GM23338 (cell line): ENCODE results near the gene NPDC1. TPM values are rescaled to one million over a fixed set of nuclear protein-coding genes. Genes with fewer than 3 reads are reported as not detected.

Experiments
- CREB1 ChIP-seq: fragments of 250-450 bp; sonication (Bioruptor Pico); IDR thresholded peaks from 2 replicates; pipeline ENCODE4 v1.5.0; 2020; ENCODE audit warnings: low read depth, mild to moderate bottlenecking, moderate library complexity
- EZH2 ChIP-seq: fragments of 200-600 bp; sonication (generic); IDR thresholded peaks from one replicate; pipeline ENCODE4 v1.8.0; 2017; ENCODE audit warnings: antibody characterized with exemption, mild to moderate bottlenecking, low read depth; ENCODE audit not compliant: unreplicated experiment
- JUNB ChIP-seq: IDR thresholded peaks from one replicate; pipeline ENCODE4 v1.6.1; 2016; ENCODE audit warnings: antibody characterized with exemption; ENCODE audit not compliant: unreplicated experiment
- POLR2AphosphoS5 ChIP-seq: IDR thresholded peaks from 2 replicates; pipeline ENCODE4 v1.6.1; 2016; ENCODE audit warnings: antibody characterized with exemption, low read depth
- ZNF114 ChIP-seq: fragments of 250-450 bp; sonication (Bioruptor Pico); IDR thresholded peaks from 2 replicates; pipeline ENCODE4 v1.5.0; 2020; ENCODE audit warnings: mild to moderate bottlenecking, moderate library complexity
- polyA plus RNA-seq: library from polyadenylated mRNA; unstranded; fragments of >200 nt; fragmentation: Nextera tagmentation; extraction: Ambion mirVana; gene quantifications from 2 replicates; pipeline ENCODE4 v1.2.1, GENCODE V29; 2016
- total RNA-seq: library from RNA; depleted of rRNA; stranded (reverse); fragments of >200 nt; shearing (Covaris generic); gene quantifications from 2 replicates; pipeline ENCODE4 v1.2.3, GENCODE V29; 2014
- TF ChIP-seq, protein P1 (sequence below): fragments of 250-450 bp; sonication (Bioruptor Pico); IDR thresholded peaks from 2 replicates; pipeline ENCODE4 v1.5.0; 2020; ENCODE audit warnings: mild to moderate bottlenecking, moderate library complexity
- TF ChIP-seq, protein P2 (sequence below): IDR thresholded peaks from 2 replicates; pipeline ENCODE4 v1.6.1; 2016; ENCODE audit warnings: antibody characterized with exemption
- TF ChIP-seq, protein P3 (sequence below), 2 experiments: fragments of 200-600 bp in 1 of 2; sonication (generic) in 1 of 2; conservative IDR thresholded peaks; 2 replicates each; pipeline versions ENCODE4 v1.5.1 to v1.6.1; 2016 to 2017; ENCODE audit warnings: antibody characterized with exemption in 2 of 2, low read depth in 2 of 2, mild to moderate bottlenecking in 2 of 2, moderate library complexity in 1 of 2
- TF ChIP-seq, protein P4 (sequence below): IDR thresholded peaks from one replicate; pipeline ENCODE4 v1.6.1; 2018; ENCODE audit warnings: antibody characterized with exemption; ENCODE audit not compliant: unreplicated experiment

NPDC1 gene
- total and polyA plus RNA-seq, 2 experiments from 2014 or later: 34.3 to 35.5 TPM

DNA sequence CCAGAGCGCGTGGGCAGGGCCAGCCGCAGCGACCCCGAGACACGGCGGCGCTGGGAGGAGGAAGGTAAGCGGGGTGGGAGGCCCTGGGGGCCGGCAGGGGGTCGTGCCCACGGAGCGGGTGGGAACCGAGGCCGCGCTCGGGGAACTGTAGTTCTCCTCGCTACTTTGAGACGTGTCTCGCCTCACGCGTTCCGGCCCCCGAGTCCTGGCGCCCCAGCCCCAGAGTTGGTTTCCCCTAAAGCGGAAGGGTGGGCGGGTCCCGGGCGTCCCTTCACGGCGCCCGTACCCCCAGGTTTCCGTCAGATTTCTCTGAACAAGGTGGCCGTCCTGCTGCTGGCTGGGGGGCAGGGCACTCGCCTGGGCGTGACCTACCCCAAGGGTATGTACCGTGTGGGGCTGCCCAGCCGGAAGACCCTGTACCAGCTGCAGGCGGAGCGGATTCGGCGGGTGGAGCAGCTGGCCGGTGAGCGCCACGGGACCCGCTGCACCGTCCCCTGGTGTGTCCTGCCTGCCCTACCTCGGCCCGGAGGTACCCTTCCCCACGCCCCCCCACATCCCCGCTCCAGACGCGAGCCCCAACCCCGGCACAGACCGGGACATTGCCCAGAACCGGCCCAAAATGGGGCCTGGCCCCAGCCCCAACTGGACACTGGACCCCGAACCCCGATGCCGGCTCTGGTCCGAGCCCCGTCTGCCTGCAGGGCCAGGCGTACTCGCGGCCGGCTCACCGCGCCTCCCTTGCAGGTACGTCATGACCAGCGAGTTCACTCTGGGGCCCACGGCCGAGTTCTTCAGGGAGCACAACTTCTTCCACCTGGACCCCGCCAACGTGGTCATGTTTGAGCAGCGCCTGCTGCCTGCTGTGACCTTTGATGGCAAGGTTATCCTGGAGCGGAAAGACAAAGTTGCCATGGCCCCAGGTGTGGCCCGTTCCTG is 32.0 kb upstream of the NPDC1 start (continued):
- TF ChIP-seq, protein P1, sequence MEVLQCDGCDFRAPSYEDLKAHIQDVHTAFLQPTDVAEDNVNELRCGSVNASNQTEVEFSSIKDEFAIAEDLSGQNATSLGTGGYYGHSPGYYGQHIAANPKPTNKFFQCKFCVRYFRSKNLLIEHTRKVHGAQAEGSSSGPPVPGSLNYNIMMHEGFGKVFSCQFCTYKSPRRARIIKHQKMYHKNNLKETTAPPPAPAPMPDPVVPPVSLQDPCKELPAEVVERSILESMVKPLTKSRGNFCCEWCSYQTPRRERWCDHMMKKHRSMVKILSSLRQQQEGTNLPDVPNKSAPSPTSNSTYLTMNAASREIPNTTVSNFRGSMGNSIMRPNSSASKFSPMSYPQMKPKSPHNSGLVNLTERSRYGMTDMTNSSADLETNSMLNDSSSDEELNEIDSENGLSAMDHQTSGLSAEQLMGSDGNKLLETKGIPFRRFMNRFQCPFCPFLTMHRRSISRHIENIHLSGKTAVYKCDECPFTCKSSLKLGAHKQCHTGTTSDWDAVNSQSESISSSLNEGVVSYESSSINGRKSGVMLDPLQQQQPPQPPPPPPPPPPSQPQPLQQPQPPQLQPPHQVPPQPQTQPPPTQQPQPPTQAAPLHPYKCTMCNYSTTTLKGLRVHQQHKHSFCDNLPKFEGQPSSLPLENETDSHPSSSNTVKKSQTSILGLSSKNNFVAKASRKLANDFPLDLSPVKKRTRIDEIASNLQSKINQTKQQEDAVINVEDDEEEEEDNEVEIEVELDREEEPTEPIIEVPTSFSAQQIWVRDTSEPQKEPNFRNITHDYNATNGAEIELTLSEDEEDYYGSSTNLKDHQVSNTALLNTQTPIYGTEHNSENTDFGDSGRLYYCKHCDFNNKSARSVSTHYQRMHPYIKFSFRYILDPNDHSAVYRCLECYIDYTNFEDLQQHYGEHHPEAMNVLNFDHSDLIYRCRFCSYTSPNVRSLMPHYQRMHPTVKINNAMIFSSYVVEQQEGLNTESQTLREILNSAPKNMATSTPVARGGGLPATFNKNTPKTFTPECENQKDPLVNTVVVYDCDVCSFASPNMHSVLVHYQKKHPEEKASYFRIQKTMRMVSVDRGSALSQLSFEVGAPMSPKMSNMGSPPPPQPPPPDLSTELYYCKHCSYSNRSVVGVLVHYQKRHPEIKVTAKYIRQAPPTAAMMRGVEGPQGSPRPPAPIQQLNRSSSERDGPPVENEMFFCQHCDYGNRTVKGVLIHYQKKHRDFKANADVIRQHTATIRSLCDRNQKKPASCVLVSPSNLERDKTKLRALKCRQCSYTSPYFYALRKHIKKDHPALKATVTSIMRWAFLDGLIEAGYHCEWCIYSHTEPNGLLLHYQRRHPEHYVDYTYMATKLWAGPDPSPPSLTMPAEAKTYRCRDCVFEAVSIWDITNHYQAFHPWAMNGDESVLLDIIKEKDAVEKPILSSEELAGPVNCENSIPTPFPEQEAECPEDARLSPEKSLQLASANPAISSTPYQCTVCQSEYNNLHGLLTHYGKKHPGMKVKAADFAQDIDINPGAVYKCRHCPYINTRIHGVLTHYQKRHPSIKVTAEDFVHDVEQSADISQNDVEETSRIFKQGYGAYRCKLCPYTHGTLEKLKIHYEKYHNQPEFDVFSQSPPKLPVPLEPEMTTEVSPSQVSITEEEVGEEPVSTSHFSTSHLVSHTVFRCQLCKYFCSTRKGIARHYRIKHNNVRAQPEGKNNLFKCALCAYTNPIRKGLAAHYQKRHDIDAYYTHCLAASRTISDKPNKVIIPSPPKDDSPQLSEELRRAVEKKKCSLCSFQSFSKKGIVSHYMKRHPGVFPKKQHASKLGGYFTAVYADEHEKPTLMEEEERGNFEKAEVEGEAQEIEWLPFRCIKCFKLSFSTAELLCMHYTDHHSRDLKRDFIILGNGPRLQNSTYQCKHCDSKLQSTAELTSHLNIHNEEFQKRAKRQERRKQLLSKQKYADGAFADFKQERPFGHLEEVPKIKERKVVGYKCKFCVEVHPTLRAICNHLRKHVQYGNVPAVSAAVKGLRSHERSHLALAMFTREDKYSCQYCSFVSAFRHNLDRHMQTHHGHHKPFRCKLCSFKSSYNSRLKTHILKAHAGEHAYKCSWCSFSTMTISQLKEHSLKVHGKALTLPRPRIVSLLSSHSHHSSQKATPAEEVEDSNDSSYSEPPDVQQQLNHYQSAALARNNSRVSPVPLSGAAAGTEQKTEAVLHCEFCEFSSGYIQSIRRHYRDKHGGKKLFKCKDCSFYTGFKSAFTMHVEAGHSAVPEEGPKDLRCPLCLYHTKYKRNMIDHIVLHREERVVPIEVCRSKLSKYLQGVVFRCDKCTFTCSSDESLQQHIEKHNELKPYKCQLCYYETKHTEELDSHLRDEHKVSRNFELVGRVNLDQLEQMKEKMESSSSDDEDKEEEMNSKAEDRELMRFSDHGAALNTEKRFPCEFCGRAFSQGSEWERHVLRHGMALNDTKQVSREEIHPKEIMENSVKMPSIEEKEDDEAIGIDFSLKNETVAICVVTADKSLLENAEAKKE (CRISPR knock-in tag): no peak
- TF ChIP-seq, protein P2, sequence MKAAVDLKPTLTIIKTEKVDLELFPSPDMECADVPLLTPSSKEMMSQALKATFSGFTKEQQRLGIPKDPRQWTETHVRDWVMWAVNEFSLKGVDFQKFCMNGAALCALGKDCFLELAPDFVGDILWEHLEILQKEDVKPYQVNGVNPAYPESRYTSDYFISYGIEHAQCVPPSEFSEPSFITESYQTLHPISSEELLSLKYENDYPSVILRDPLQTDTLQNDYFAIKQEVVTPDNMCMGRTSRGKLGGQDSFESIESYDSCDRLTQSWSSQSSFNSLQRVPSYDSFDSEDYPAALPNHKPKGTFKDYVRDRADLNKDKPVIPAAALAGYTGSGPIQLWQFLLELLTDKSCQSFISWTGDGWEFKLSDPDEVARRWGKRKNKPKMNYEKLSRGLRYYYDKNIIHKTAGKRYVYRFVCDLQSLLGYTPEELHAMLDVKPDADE: no peak
- TF ChIP-seq, protein P3, sequence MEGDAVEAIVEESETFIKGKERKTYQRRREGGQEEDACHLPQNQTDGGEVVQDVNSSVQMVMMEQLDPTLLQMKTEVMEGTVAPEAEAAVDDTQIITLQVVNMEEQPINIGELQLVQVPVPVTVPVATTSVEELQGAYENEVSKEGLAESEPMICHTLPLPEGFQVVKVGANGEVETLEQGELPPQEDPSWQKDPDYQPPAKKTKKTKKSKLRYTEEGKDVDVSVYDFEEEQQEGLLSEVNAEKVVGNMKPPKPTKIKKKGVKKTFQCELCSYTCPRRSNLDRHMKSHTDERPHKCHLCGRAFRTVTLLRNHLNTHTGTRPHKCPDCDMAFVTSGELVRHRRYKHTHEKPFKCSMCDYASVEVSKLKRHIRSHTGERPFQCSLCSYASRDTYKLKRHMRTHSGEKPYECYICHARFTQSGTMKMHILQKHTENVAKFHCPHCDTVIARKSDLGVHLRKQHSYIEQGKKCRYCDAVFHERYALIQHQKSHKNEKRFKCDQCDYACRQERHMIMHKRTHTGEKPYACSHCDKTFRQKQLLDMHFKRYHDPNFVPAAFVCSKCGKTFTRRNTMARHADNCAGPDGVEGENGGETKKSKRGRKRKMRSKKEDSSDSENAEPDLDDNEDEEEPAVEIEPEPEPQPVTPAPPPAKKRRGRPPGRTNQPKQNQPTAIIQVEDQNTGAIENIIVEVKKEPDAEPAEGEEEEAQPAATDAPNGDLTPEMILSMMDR (conservative IDR thresholded peaks at IDR 0.05; ENCODE audit: low read depth in 2 of 2): no peak
- TF ChIP-seq POLR2AphosphoS5 (no peak), JUNB (no peak), EZH2 (no peak), ZNF114 (no peak), CREB1 (CRISPR knock-in tag) (no peak)
- TF ChIP-seq, protein P4, sequence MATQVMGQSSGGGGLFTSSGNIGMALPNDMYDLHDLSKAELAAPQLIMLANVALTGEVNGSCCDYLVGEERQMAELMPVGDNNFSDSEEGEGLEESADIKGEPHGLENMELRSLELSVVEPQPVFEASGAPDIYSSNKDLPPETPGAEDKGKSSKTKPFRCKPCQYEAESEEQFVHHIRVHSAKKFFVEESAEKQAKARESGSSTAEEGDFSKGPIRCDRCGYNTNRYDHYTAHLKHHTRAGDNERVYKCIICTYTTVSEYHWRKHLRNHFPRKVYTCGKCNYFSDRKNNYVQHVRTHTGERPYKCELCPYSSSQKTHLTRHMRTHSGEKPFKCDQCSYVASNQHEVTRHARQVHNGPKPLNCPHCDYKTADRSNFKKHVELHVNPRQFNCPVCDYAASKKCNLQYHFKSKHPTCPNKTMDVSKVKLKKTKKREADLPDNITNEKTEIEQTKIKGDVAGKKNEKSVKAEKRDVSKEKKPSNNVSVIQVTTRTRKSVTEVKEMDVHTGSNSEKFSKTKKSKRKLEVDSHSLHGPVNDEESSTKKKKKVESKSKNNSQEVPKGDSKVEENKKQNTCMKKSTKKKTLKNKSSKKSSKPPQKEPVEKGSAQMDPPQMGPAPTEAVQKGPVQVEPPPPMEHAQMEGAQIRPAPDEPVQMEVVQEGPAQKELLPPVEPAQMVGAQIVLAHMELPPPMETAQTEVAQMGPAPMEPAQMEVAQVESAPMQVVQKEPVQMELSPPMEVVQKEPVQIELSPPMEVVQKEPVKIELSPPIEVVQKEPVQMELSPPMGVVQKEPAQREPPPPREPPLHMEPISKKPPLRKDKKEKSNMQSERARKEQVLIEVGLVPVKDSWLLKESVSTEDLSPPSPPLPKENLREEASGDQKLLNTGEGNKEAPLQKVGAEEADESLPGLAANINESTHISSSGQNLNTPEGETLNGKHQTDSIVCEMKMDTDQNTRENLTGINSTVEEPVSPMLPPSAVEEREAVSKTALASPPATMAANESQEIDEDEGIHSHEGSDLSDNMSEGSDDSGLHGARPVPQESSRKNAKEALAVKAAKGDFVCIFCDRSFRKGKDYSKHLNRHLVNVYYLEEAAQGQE: no peak
